HG02852 (cell line): Measurements from ENCODE around the gene KIF23.

ENCODE experiments used
- ATAC-seq: cut with Tn5 transposase; IDR thresholded peaks from one replicate; pipeline ENCODE4 v1.9.1; 2021; ENCODE audit warnings: mild to moderate bottlenecking, moderate library complexity; ENCODE audit not compliant: unreplicated experiment

The KIF23 gene

DNA sequence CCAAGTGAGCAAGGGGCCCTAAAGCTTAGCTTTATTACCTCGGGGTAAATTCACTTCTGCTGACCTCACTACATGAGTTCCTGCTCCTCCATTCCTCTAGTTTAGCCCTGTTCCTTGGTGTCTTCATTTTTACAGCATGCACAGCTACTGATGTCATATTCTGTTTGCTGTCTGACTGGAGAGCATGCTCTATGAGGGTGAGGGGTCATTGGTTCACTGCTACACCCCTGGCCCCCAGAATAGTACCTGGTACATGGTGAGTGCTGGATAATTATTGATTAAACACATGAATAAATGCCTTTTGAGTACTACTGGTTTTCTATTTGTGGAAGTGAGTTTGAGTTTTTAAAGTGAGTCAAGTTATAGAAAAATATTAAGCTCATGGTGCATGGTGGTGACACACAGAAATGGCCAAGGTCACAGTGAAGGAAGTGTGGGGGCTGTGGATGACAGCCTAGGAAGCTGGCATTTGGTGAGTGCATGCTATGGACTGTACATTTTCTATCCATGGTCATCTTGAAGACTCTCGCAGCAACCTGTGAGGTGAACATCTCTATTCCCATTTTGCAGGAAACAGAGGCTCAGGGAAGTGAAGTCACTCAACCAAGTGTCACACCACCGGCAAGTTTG, 72.4 kb downstream of the KIF23 start:
- no peak for ATAC-seq

DNA sequence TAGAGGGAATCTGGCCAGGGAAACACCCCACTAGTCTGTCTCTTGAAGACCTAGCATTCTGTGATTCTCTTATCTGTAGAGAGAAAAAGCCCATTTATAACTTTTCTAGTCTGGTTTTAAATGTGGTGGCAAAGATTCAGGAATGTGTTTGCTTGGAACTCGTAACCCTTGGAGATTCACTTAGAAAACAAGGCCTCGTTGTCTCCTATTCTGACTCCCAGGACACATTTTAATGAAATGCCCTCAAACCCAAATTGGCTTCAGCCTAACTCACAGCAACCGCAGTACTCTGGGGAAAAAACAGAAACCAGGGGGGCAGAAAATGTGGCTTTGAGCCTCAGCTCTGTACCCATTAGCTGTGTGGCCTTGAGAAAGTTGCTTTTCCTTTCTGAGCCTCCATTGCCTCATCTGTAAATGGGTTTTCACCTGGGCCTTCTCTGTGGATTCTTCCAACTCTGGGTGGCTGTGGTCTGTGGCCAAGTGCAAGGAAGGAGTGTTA, 75.0 kb downstream of the KIF23 start:
- no peak for ATAC-seq

DNA sequence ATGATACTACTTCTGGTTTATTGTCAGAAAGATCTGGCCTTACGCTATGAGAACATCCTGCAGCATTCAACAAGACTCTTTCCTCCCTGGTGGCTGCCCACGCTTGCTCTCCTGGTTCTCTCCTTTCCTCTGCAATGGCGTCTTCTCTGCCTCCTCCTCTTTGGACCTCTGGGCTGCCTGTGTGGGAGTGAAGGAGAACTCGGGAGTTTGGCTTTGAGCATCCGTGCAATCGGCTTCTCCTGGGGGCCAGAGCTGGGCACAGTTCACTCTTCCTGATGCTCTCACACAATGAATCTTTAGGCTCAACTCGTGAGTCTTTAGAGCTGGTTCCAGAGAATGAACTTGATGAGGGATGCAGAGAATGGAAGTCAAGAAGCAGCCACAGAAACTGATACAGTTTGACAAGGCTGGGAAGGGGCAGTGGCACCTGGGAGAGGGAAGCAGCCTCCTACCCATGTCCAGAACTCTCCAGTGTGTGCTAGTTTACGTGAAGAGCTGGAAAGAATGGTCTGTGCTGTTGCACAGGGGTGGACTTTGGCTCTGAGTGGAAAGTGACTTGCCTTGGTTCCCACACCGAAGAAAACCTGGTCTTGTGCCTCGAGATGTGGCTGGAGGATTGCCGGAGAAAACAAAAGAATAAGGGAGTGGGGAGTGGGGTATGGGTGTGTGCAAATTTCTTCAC, 76.3 kb downstream of the KIF23 start:
- ATAC-seq, result no peak

DNA sequence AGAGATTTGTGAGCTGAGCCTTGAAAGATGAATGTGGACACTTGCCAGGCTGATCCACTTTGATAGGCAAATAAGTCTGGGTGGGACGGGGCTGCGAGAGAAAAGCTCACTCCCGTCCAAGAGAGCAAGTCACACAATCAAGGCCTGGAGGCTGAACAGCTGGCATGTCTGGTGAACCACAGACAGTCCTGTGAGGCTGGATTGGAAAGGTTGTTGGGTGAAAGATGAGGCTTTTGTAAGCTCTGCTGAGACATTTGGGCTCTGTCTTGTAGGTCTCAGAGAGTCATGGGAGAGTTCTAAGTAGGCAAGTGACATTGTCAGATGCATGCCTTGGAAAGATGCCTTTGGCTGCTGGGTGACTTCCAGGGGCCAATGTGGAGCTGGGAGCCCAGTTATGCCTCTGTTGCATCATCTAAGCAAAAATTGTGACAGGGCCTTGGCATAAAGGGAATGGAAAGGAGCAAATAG, 76.9 kb downstream of the KIF23 start:
- no peak for ATAC-seq

DNA sequence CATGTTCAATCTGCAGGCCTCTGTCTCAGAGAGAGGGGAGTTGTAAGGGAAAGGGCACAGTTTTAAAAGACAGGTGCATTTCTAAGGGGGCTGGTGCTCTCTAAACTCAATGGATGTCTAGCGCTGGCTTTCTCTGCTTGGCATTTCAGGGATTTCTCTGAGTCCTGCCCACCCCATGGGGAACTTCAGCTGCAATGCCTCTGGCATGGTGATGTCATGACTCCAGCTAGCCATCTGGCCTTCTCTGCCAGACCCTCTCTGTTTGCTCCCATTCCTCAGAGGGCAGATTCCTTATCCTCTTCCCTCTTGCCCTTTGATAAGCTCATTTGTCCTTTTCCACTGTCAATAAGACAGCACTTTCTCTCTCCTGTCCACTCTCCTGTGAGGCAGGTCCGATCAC, 79.3 kb downstream of the KIF23 start:
- ATAC-seq, result no peak

DNA sequence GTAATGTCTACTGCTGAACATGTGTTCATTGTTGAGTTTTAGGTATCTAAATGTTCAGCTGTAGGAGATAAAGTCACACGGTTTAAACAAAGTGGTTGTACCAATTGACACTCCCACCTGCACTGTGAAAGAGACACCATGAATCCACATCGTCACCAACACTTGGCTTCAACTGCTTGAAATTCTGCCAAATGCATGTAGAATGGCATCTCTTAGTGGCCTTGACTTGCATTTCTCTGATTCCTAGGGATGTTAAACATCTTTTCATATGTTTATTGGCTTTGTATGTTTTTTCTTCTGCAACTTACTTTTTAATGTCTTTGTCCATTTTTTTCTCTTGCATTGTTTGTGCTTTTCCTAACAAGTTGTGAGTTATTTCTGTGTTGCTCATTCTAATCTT, 81.9 kb downstream of the KIF23 start:
- ATAC-seq, result no peak

DNA sequence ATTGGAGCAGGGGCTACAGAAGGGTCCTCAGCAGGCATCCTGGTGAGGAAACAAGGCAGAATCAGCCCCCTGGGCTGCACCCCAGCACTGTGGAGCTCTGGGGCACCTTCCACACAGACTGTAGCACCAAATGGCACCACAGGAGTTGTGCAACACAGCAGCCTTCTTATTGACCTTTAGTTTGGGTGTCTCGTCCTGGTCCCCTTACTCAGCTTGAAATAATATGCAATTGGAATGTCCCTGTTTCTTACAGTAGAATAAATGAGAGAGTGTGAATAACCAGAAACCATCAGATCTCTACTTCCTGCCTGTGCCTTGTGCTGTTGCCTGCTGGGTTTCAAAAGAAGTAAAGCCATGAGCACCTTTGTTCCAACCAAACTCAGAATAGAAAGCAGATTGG, 82.9 kb downstream of the KIF23 start:
- ATAC-seq, result no peak

DNA sequence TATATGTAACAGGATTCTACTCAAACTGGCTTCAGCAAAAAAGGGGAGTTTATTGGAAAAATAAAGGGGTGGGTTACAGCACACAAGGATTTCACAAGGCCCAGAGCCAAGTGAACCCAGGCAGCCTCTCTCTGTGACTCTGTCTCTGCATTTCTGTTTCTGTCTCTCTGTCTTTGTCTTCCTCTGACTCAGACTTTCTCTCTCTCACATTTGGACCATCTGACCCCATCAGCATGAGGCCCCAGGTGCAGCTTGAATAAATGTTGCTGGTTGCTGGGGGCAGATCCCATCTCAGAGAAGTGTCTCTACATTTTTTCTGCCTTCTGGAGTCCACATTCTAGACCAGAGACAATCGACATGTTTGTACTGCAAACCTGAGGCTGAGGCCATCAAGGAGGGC, 83.5 kb downstream of the KIF23 start:
- no peak for ATAC-seq
